Jurkat, Clone E6-1 (cell line): ENCODE data around the gene DDI2.
"Not testable (repeated sequence)": the region's sequence is repeated elsewhere in the genome, so short reads cannot be mapped to it uniquely, and the experiment has no call there.

Source experiments
- DNase-seq: peaks from one replicate; pipeline ENCODE4 v3.0.0-alpha.2; 2011; ENCODE audit warnings: low read depth, low spot score
- H3K4me3 ChIP-seq: 2 replicates; pipeline ENCODE4 v1.5.1; 2011; ENCODE audit warnings: mild to moderate bottlenecking, low read length, control low read depth, moderate library complexity

Gene DDI2

DNA sequence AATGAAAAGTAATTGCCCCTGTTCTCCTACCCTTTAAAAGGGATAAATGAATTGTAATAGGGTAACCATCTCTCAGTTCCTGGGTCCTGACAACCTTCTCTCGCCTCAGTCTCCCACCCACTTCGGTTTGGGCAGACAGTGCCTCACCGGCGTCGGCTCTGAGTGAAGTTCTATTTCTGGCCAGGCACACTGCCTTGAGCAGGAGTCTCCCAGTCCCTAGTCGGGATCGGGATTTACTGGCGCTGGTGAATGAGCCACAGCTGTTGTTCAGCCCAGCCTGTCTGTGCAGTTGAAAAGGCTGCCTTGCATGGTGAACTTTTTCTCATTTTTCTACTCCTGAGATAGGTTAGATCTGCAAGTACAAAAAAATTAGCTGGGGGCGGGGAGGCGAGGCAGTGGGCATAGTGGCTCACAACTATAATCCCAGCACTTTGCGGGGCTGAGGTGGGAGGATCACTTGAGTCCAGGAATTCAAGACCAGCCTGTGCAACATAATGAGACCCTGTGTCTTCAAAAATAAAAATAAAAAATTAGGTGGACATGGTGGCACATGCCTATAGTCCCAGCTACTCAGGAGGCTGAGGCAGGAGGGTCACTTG lies 74.3 kb downstream of the DDI2 start:
- no peak for DNase-seq
- H3K4me3 ChIP-seq = no peak overlapping the region

GRCh38 chr1:15692121-15692682 lies 74.9 kb downstream of the DDI2 start:
- no peak overlapping the region for H3K4me3 ChIP-seq

GRCh38 chr1:15693371-15693770 lies 76.1 kb downstream of the DDI2 start:
- no peak for DNase-seq
- H3K4me3 ChIP-seq = no peak overlapping the region

More at GRCh38 chr1:15692121-15692682, 74.9 kb downstream of the DDI2 start:
- DNase-seq = no peak

DNA sequence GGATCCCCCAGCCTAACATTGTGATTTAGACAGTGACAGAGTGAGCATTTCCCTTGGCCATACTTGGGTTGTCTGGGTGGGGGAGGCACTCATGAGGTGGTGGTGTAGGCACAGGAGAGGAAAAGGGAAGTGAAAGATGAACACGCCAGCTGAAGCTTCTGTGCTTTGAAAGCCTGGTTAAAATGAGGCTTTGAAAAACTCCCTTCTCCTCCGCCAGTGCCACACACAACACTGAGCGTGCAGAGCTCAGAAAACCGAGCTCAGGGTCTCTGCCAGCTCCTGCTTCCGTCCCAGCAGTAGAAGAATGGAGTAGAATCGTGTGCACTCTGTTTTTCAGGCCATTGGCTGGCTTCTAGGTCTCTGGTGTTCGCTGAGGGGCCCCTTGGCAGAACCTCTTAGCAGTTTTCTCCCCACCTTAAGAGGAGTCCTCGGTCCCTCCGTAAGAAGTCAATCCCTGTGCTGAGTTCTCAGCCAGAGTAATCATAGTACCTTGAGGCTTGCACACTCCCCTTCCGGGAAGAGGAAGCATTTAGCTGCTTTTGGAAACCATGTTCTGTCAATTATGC lies 79.8 kb downstream of the DDI2 start:
- H3K4me3 ChIP-seq = no peak overlapping the region
- DNase-seq = no peak

GRCh38 chr1:15698201-15698600 lies 80.9 kb downstream of the DDI2 start:
- DNase-seq = no peak
- H3K4me3 ChIP-seq = no peak overlapping the region

GRCh38 chr1:15699321-15699720 lies 82.1 kb downstream of the DDI2 start:
- not testable (repeated sequence) for H3K4me3 ChIP-seq, DNase-seq

DNA sequence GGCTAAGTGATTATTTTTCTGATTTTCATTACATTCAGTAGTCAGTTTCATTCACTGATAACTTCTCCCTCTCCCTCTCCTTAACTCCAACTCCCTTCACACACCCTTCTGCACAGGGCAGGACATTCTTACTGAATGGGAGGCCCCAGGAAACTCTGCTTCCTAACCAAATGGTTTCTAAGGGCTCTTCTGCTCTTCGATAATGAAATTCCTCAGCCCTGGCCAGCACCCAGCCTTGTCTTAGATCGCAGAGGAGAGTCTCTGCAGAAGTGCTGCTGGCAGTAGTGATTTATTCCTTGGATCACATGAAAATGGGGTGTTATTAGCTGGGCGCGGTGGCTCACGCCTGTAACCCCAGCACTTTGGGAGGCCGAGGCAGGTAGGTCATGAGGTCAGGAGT lies 83.2 kb downstream of the DDI2 start:
- no peak for DNase-seq
- no peak overlapping the region for H3K4me3 ChIP-seq

DNA sequence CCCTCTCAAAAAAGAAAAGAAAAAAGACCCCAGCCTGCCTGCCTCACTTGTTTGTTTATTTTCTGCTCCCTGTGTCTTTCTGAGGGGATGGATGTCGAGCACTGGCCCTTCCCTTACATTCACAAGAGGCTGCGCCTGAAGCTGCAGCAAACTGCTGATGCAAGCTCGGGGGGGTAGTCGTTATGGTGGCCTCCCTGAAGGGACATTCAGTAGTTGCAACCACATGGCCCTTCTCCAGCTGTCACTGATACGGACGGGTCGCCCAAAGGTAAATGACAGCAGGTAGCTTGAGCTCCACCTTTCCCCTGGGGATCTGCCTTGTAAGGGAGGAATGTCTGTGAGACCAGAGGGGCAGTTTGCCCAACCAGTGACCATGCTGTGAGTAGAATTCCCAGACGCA lies 84.5 kb downstream of the DDI2 start:
- no peak for DNase-seq
- no peak overlapping the region for H3K4me3 ChIP-seq

DNA sequence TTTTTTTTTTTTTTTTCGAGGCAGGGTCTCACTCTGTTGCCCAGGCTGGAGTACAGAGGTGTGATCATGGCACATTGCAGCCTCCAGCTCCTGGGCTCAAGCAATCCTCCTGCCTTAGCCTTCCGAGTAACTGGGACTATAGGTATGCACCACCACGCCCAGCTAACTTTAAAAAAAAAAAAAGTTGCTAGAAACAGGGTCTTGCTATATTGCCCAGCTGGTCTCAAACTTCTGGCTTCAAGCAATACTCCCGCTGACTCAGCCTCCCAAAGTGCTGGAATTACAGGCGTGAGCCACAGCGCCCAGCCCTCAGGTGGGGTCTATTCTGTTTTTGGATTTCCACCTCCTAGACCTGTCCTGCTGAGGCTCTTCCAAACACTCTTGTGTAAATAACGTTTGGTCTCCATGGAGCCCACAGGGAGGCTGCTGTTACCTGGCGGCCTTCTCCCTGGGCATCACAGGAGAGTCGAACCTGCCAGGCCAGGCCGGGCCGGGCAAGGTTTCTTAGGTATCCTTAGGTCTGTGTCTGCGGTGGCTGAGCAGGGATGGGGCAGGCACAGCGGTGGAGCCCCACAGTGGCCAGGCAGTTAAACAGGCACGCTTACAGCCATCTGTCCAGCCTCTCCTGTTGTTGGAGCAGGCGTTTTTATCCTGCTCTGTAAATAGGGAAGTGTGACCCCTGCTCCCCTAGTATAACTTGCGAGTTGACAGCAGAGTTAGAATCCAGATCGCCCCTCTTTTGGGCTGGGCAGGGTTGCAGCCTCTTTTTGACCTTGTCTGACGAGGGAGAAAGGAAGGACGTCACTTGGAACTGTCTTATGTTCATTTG lies 85.7 kb downstream of the DDI2 start:
- no peak for DNase-seq
- H3K4me3 ChIP-seq = no peak overlapping the region

GRCh38 chr1:15703562-15703961 lies 86.3 kb downstream of the DDI2 start:
- no peak for DNase-seq
- H3K4me3 ChIP-seq = no peak overlapping the region

- DNase-seq = no peak
- no peak overlapping the region for H3K4me3 ChIP-seq
Observed at GRCh38 chr1:15704526-15705183, 87.4 kb downstream of the DDI2 start.

DNA sequence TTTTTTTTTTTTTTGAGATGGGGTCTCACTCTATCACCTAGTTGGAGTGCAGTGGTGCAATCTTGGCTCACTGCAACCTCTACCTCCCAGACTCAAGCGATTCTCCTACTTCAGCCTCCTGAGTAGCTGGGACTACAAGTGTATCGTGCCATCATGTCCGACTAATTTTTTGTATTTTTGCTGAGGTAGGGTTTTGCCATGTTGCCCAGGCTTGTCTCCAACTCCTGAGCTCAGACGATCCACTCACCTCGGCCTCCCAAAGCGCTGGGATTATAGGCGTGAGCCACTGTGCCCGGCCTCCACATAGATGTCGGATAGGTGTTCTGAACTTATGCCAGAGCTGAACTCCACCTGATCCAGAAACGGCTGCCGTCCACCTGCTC lies 87.9 kb downstream of the DDI2 start:
- no peak overlapping the region for H3K4me3 ChIP-seq
- no peak for DNase-seq

DNA sequence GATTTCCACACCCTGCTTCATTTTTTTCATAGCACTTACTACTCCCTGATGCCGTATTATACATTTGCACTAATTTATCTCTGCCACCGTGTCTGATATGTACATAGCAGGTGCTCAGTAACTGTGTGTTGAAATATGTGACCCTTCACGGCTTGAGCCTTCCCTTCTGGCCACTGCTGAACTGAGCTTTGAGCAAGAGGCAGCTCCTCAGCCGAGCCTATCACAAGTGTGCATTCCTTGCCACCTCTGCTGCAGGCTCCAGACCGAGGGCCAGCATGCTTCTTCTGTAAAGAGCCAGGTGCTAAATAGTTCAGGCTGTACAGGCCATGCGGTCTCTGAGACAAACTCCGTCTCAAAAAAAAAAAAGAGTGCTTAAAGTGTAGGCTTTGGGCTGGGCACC lies 89.5 kb downstream of the DDI2 start:
- no peak overlapping the region for H3K4me3 ChIP-seq
- DNase-seq = no peak

GRCh38 chr1:15707239-15707925 lies 90.1 kb downstream of the DDI2 start:
- no peak for DNase-seq
- no peak overlapping the region for H3K4me3 ChIP-seq

- no peak overlapping the region for H3K4me3 ChIP-seq
- DNase-seq = no peak
Observed at GRCh38 chr1:15708486-15709137, 91.4 kb downstream of the DDI2 start.

DNA sequence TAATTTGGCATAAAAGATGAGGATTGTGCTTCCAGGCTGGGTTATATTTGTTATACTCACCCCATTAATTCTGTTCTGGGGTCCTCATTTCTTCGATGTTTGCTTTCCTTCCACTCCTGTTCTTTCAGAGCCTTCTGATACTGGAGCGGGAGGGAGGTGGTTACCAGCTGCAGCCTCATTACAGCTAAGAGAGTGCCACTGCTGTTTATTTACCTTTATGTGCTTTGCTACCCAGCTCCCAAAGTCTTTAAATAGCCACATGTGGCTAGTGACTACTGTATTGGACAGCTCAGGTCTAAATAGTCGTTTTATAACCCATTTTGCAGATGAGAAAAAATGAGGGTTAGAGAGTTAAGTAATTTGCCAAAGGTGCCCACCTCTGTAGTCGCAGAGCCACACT lies 92.0 kb downstream of the DDI2 start:
- no peak overlapping the region for H3K4me3 ChIP-seq
- DNase-seq = no peak

- H3K4me3 ChIP-seq = no peak overlapping the region
- no peak for DNase-seq
Observed at GRCh38 chr1:15712168-15712567, 94.9 kb downstream of the DDI2 start.

- DNase-seq = no peak
- H3K4me3 ChIP-seq = no peak overlapping the region
Observed at GRCh38 chr1:15714406-15715136, 97.3 kb downstream of the DDI2 start.
